H1 (cell line): ENCODE measurements around the gene CCDC124. TPM values are rescaled to one million over a fixed set of nuclear protein-coding genes. Genes with fewer than 3 reads are reported as not detected.

Experiments
- CTCF ChIA-PET: fragments of 300-600 bp; sonication (Branson Sonifier 250); formaldehyde crosslinking; loops from one replicate; lab custom pipeline; 2021; ENCODE audit not compliant: partially characterized antibody; lab: Charles Lee
- POLR2A ChIA-PET: fragments of 300-600 bp; sonication (Branson Sonifier 250); formaldehyde crosslinking; loops from one replicate; lab custom pipeline; 2021; ENCODE audit warnings: inconsistent platforms; ENCODE audit not compliant: partially characterized antibody; lab: Charles Lee
- DNase-seq, 2 experiments: peaks; one replicate each; pipeline versions ENCODE4 v3.0.0 to v3.0.0-alpha.2; 2010 to 2022; ENCODE audit warnings: low spot score in 2 of 2, low read depth in 1 of 2, mixed read lengths in 1 of 2
- FAIRE-seq: peaks from 2 replicates; lab custom pipeline; 2011; peaks lifted over from hg19 to GRCh38; lab: Jason Lieb, UNC
- H2AFZ ChIP-seq: 2 replicates; pipeline ENCODE4 v1.8.1; 2012; ENCODE audit warnings: low read length, inconsistent platforms
- H2AK5ac ChIP-seq: 2 replicates; pipeline ENCODE4 v1.6.1; 2013; ENCODE audit warnings: low read depth, low read length
- H2BK120ac ChIP-seq: replicated peaks from 2 replicates; pipeline ENCODE3; 2013; ENCODE audit warnings: low read depth, low read length, inconsistent platforms
- H2BK12ac ChIP-seq: 2 replicates; pipeline ENCODE4 v1.6.1; 2013; ENCODE audit warnings: low read depth, low read length
- H2BK15ac ChIP-seq: 2 replicates; pipeline ENCODE4 v1.6.1; 2013; ENCODE audit warnings: low read length
- H2BK20ac ChIP-seq: 2 replicates; pipeline ENCODE4 v1.6.1; 2013; ENCODE audit warnings: low read length
- H2BK5ac ChIP-seq: 2 replicates; pipeline ENCODE4 v1.6.1; 2013; ENCODE audit warnings: low read depth, low read length
- H3K14ac ChIP-seq: 2 replicates; pipeline ENCODE4 v1.6.1; 2013; ENCODE audit warnings: inconsistent platforms; ENCODE audit not compliant: insufficient read length
- H3K18ac ChIP-seq: 2 replicates; pipeline ENCODE4 v1.6.1; 2013; ENCODE audit warnings: low read length; ENCODE audit errors: extremely low read depth
- H3K23ac ChIP-seq: 2 replicates; pipeline ENCODE4 v1.6.1; 2013; ENCODE audit warnings: inconsistent platforms; ENCODE audit not compliant: insufficient read length
- H3K23me2 ChIP-seq: 2 replicates; pipeline ENCODE4 v1.6.1; 2013; ENCODE audit warnings: low read depth, low read length
- H3K27ac ChIP-seq: 2 replicates; pipeline ENCODE4 v1.6.1; 2011; ENCODE audit warnings: low read depth, low read length, inconsistent platforms
- H3K27me3 ChIP-seq, 4 experiments: replicated peaks in 1 of 4; 1 replicate in 1 of 4; 2 replicates in 3 of 4; pipeline versions ENCODE4 v1.6.1 to v1.8.1; 2011 to 2013; ENCODE audit warnings: low read length in 3 of 4, mild to moderate bottlenecking in 3 of 4, inconsistent platforms in 2 of 4, mixed read lengths in 2 of 4, moderate library complexity in 1 of 4; ENCODE audit not compliant: control insufficient read depth in 3 of 4, insufficient read depth in 3 of 4; ENCODE audit errors: extremely low read depth in 1 of 4
- H3K36me3 ChIP-seq, 4 experiments: 2 replicates each; pipeline versions ENCODE4 v1.6.1 to v1.8.1; 2011 to 2013; ENCODE audit warnings: mild to moderate bottlenecking in 4 of 4, low read length in 3 of 4, moderate library complexity in 2 of 4, control low read depth in 1 of 4, inconsistent platforms in 1 of 4; ENCODE audit not compliant: insufficient read depth in 4 of 4, control insufficient read depth in 2 of 4
- H3K4ac ChIP-seq: replicated peaks from 2 replicates; pipeline ENCODE3; 2013; ENCODE audit warnings: low read length, low read depth, mixed read lengths, inconsistent platforms; ENCODE audit not compliant: insufficient read length
- H3K4me1 ChIP-seq, 4 experiments: replicated peaks in 1 of 4; 1 replicate in 1 of 4; 2 replicates in 3 of 4; pipeline versions ENCODE4 v1.6.1 to v1.8.1; 2011 to 2013; ENCODE audit warnings: low read length in 3 of 4, inconsistent platforms in 2 of 4, mixed read lengths in 1 of 4; ENCODE audit not compliant: insufficient read depth in 4 of 4, control insufficient read depth in 3 of 4
- H3K4me2 ChIP-seq, 2 experiments: 2 replicates each; pipeline versions ENCODE4 v1.6.1 to v1.8.1; 2011 to 2013; ENCODE audit warnings: low read depth in 2 of 2, low read length in 2 of 2, control low read depth in 1 of 2, inconsistent platforms in 1 of 2, mild to moderate bottlenecking in 1 of 2; ENCODE audit not compliant: insufficient read depth in 1 of 2
- H3K4me3 ChIP-seq, 4 experiments: fragments of 200-600, 300-600 bp in 1 of 4; sonication (generic), shearing (Covaris generic), sonication (Bioruptor Twin) in 1 of 4; 2 replicates each; pipeline versions ENCODE4 v1.5.1 to v1.8.1; 2011 to 2016; ENCODE audit warnings: low read length in 4 of 4, low read depth in 3 of 4, control low read depth in 2 of 4, inconsistent platforms in 2 of 4, mild to moderate bottlenecking in 2 of 4, mixed read lengths in 1 of 4, moderate library complexity in 1 of 4; ENCODE audit not compliant: insufficient read depth in 2 of 4; ENCODE audit errors: extremely low read depth in 1 of 4
- H3K56ac ChIP-seq: replicated peaks from 2 replicates; pipeline ENCODE3; 2013; ENCODE audit warnings: low read depth, mild to moderate bottlenecking, mixed read lengths, low read length, inconsistent platforms; ENCODE audit not compliant: insufficient read length
- H3K79me1 ChIP-seq: 2 replicates; pipeline ENCODE4 v1.6.1; 2013; ENCODE audit warnings: low read depth, low read length, control low read depth
- H3K79me2 ChIP-seq, 2 experiments: 2 replicates each; pipeline versions ENCODE4 v1.6.1 to v1.8.1; 2012 to 2013; ENCODE audit warnings: low read length in 2 of 2, mild to moderate bottlenecking in 2 of 2, inconsistent platforms in 1 of 2; ENCODE audit not compliant: insufficient read depth in 2 of 2, control insufficient read depth in 1 of 2
- H3K9ac ChIP-seq, 4 experiments: replicated peaks in 1 of 4; 1 replicate in 1 of 4; 2 replicates in 3 of 4; pipeline versions ENCODE4 v1.6.1 to v1.8.1; 2011 to 2013; ENCODE audit warnings: low read depth in 3 of 4, low read length in 3 of 4, control low read depth in 2 of 4, mild to moderate bottlenecking in 2 of 4, moderate library complexity in 2 of 4, inconsistent platforms in 1 of 4; ENCODE audit errors: extremely low read depth in 1 of 4
- H3K9me3 ChIP-seq, 2 experiments: 2 replicates each; pipeline versions ENCODE4 v1.6.1 to v1.8.1; 2012 to 2013; ENCODE audit warnings: mild to moderate bottlenecking in 2 of 2, moderate library complexity in 2 of 2, control low read depth in 1 of 2, inconsistent platforms in 1 of 2, low read depth in 1 of 2, low read length in 1 of 2, mixed read lengths in 1 of 2; ENCODE audit not compliant: insufficient read depth in 2 of 2
- H4K20me1 ChIP-seq, 2 experiments: replicated peaks in 1 of 2; 2 replicates each; pipeline versions ENCODE3 to v1.8.1; 2011 to 2013; ENCODE audit warnings: inconsistent platforms in 2 of 2, low read length in 2 of 2, mild to moderate bottlenecking in 1 of 2; ENCODE audit not compliant: insufficient read depth in 2 of 2, control insufficient read depth in 1 of 2
- H4K5ac ChIP-seq: 2 replicates; pipeline ENCODE4 v1.6.1; 2013; ENCODE audit warnings: low read length, low read depth, mixed read lengths, inconsistent platforms; ENCODE audit not compliant: insufficient read length
- H4K8ac ChIP-seq: 2 replicates; pipeline ENCODE4 v1.8.0; 2013; ENCODE audit warnings: mild to moderate bottlenecking, moderate library complexity, low read length, inconsistent platforms; ENCODE audit not compliant: insufficient read depth; ENCODE audit errors: extremely low read depth
- H4K91ac ChIP-seq: replicated peaks from 2 replicates; pipeline ENCODE3; 2013; ENCODE audit warnings: low read length, mixed read lengths, inconsistent platforms; ENCODE audit not compliant: insufficient read length
- ASH2L ChIP-seq: fragments of 200-600, 300-600 bp; sonication (generic); IDR thresholded peaks from one replicate; pipeline ENCODE4 v1.7.1; 2017; ENCODE audit warnings: low read length
- BACH1 ChIP-seq: IDR thresholded peaks from 2 replicates; pipeline ENCODE4 v1.6.1; 2012; ENCODE audit warnings: low read length, improper control_type of control experiment
- CHD1 ChIP-seq: IDR thresholded peaks from 2 replicates; pipeline ENCODE4 v1.6.1; 2012; ENCODE audit warnings: low read depth, low read length, improper control_type of control experiment
- CTCF ChIP-seq, 3 experiments: IDR thresholded peaks; 1 replicate in 2 of 3; 2 replicates in 1 of 3; pipeline versions ENCODE4 v1.5.1 to v1.6.1; 2011; ENCODE audit warnings: low read length in 3 of 3, mild to moderate bottlenecking in 3 of 3, inconsistent platforms in 2 of 3, low read depth in 1 of 3, moderate library complexity in 1 of 3; ENCODE audit not compliant: insufficient read depth in 1 of 3; ENCODE audit errors: control extremely low read depth in 1 of 3
- FOSL1 ChIP-seq: IDR thresholded peaks from 2 replicates; pipeline ENCODE4 v1.6.1; 2011; ENCODE audit warnings: mild to moderate bottlenecking, low read depth, low read length, moderate library complexity; ENCODE audit not compliant: insufficient read depth
- GTF2F1 ChIP-seq: IDR thresholded peaks from 2 replicates; pipeline ENCODE4 v1.6.1; 2012; ENCODE audit warnings: low read depth, low read length, improper control_type of control experiment, borderline replicate concordance
- SAP30 ChIP-seq: fragments of 300-600 bp; sonication (generic); IDR thresholded peaks from 2 replicates; pipeline ENCODE4 v1.7.1; 2012; ENCODE audit warnings: low read length, moderate library complexity, mild to moderate bottlenecking, inconsistent platforms; ENCODE audit not compliant: insufficient read depth, insufficient replicate concordance
- SIN3A ChIP-seq, 2 experiments: IDR thresholded peaks in 1 of 2; conservative IDR thresholded peaks in 1 of 2; 2 replicates each; pipeline ENCODE4 v1.6.1; 2011 to 2012; ENCODE audit warnings: low read length in 2 of 2, improper control_type of control experiment in 1 of 2, low read depth in 1 of 2, mild to moderate bottlenecking in 1 of 2
- SUZ12 ChIP-seq: fragments of 200-600 bp; sonication (generic); IDR thresholded peaks from 2 replicates; pipeline ENCODE4 v1.6.1; 2012; ENCODE audit warnings: mild to moderate bottlenecking, inconsistent platforms, low read length, moderate library complexity, mixed read lengths
- WGBS, 2 experiments: shearing (Covaris generic) in 1 of 2; methylation state at CpG; one replicate each; pipeline versions ENCODE4 v1.1.6 to v1.1.7; 2013 to 2015; ENCODE audit warnings: low lambda C conversion rate in 2 of 2, mixed read lengths in 2 of 2, inconsistent platforms in 1 of 2, low coverage in 1 of 2, missing lambda C conversion rate in 1 of 2; ENCODE audit not compliant: insufficient replicate concordance in 2 of 2, insufficient coverage in 1 of 2, insufficient read length in 1 of 2; ENCODE audit errors: extremely low coverage in 1 of 2, missing lambda C conversion rate in 1 of 2; 5-methylcytosine and 5-hydroxymethylcytosine counted together
- polyA plus RNA-seq, 7 experiments: library from polyadenylated mRNA; depleted of rRNA in 3 of 7; stranded (reverse) in 5 of 7; unstranded in 2 of 7; fragments of >200 nt in 5 of 7; fragments of 200-250 nt in 2 of 7; gene quantifications; 1 replicate in 5 of 7; 2 replicates in 1 of 7; 4 replicates in 1 of 7; pipeline versions ENCODE4 v1.2.1 to v1.2.3, GENCODE V29; 2011 to 2013; ENCODE audit warnings: missing spikeins in 2 of 7, mixed read lengths in 2 of 7
- total RNA-seq: library from RNA; stranded (reverse); fragmentation: NEBNext Ultra II Directional; extraction: Animal tissue kit (Norgen Biotek cat#: 25700); gene quantifications from 2 replicates; pipeline ENCODE4 v1.2.1, GENCODE V29; 2021

The CCDC124 gene
- total and polyA plus RNA-seq, 2 of the 8 experiments (the other 6 are each of a cell fraction or from before 2014, with no cell fraction given) = 95.2 to 103 TPM

DNA sequence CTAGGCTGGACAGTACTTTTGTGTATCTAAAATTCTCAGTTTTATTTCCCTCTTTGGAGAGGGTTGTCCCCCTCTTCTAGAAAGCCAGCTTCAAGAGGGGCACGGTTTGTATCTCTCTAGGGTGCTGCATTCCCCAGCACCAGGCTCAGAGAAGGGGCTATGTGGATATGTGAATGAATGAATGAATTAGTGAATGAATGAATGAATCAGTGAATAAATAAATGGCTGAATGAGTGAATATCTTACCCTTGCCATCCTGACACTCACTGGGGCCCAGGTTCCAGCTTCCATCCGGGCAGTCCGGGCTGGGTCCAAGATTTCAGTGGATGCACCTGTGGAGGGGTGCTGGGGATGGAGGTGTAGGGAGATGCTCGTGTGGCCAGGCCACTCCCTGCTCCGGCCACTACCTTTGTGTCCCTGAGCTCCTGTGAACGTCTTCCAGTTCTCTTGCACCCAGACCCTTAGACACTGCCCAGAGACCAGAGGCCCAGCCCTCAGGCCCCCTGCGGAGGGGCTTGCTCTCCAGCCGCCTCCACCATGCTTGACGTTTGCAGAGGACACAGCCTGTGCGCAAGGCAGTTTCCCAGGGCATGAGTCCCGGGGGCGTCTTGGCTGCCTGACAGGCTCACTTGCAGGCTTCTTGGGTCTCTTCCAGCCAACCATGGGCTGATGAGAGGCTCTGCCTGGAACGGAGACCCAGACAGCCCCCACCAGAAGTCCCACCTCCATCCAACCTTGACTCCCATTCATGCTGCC is 31.3 kb downstream of the CCDC124 start:
- Histone ChIP-seq H3K9ac (no peak overlapping the region), H3K4me1 (peaks cover 4 to 18% (median 11%) of the 10 kb centered on the region in 4 experiments), H3K14ac (no peak overlapping the region), H2BK15ac (no peak overlapping the region), H3K4ac (no peak overlapping the region), H3K56ac (no peak overlapping the region), H2BK12ac (no peak overlapping the region), H2BK20ac (no peak overlapping the region), H2BK120ac (no peak overlapping the region), H3K23ac (no peak overlapping the region), H3K18ac (no peak overlapping the region), H3K23me2 (peaks cover 3% of the 10 kb centered on the region), H2AFZ (no peak overlapping the region), H3K4me3 (no peak overlapping the region), H3K27ac (no peak overlapping the region), H4K8ac (no peak overlapping the region), H3K9me3 (no peaks in the 10 kb centered on the region), H4K20me1 (no peaks in the 10 kb centered on the region), H2BK5ac (no peak overlapping the region), H3K79me1 (no peaks in the 10 kb centered on the region), H3K4me2 (no peak overlapping the region), H2AK5ac (no peak overlapping the region), H3K36me3 (no peaks in the 10 kb centered on the region), H4K5ac (no peak overlapping the region), H3K79me2 (no peaks in the 10 kb centered on the region), H4K91ac (no peak overlapping the region), H3K27me3 (peaks cover 0 to 9% (median 3%) of the 10 kb centered on the region in 4 experiments; a peak in 3 of 7 replicates)
- ChIA-PET CTCF (interaction anchor here (1.0 to 3.9 kb wide), 6 partner anchors 18 to 286 kb away, joined by 3 to 21 read pairs (median 7); no protein-coding TSS in a partner anchor), POLR2A (interaction anchor here (0.6 kb wide), 1 partner anchor 12 kb away, joined by 3 read pairs; no protein-coding TSS in a partner anchor)
- WGBS, 2 experiments = 85% methylated on average over 13 of the region's 13 CpGs; no CpG with 5 or more reads in 1 of the 2 experiments
- DNase-seq (no peak), FAIRE-seq (no peak)
- TF ChIP-seq SIN3A (conservative IDR thresholded peaks at IDR 0.05 in 1 of 2, IDR thresholded peaks at IDR 0.05 in 1 of 2; ENCODE audit: low read depth in 1 of 2, low read length in 2 of 2) (no peak), SUZ12 (no peak), ASH2L (no peak), CTCF (IDR thresholded peaks at IDR 0.05; ENCODE audit: control extremely low read depth in 1 of 3, insufficient read depth in 1 of 3, low read depth in 1 of 3, low read length in 3 of 3) (no peak), GTF2F1 (no peak), CHD1 (no peak), FOSL1 (no peak), BACH1 (no peak), SAP30 (no peak)
